Stimulated activated CD8-positive, alpha-beta memory T cell treated with anti-CD3 and anti-CD28 coated beads, Interleukin-2, amount 100 ng/mL, for 1 hour (primary cell): ENCODE data around the gene GPR155.
"Not testable (repeated sequence)": the region's sequence is repeated elsewhere in the genome, so short reads cannot be mapped to it uniquely, and the experiment has no call there.

Experiments
- DNase-seq, 2 donors: peaks; one replicate each; pipeline ENCODE4 v3.0.0-alpha.2; 2020; ENCODE audit warnings: low read depth in 2 of 2

Gene GPR155

GRCh38 chr2:174439950-174440349, 46.9 kb downstream of the GPR155 start:
- DNase-seq = no peak

- no peak for DNase-seq
Observed at GRCh38 chr2:174439323-174439722, 47.5 kb downstream of the GPR155 start.

GRCh38 chr2:174438146-174438886, 48.5 kb downstream of the GPR155 start:
- DNase-seq = no peak

GRCh38 chr2:174436351-174436750, 50.5 kb downstream of the GPR155 start:
- no peak for DNase-seq

- DNase-seq = no peak
Observed at GRCh38 chr2:174431902-174432301, 54.9 kb downstream of the GPR155 start.

- DNase-seq = no peak
Observed at GRCh38 chr2:174430066-174430465, 56.8 kb downstream of the GPR155 start.

- DNase-seq = no peak
Observed at GRCh38 chr2:174428214-174428613, 58.6 kb downstream of the GPR155 start.

GRCh38 chr2:174412256-174412655, 74.6 kb downstream of the GPR155 start:
- DNase-seq = no peak

- DNase-seq = not testable (repeated sequence)
Observed at GRCh38 chr2:174410039-174410438, 76.8 kb downstream of the GPR155 start.

GRCh38 chr2:174403628-174404027, 83.2 kb downstream of the GPR155 start:
- no peak for DNase-seq

GRCh38 chr2:174400853-174401252, 86.0 kb downstream of the GPR155 start:
- no peak for DNase-seq

GRCh38 chr2:174399171-174399570, 87.7 kb downstream of the GPR155 start:
- no peak for DNase-seq

- DNase-seq = no peak
Observed at GRCh38 chr2:174397773-174398172, 89.1 kb downstream of the GPR155 start.

- DNase-seq = no peak
Observed at GRCh38 chr2:174395969-174396630, 90.7 kb downstream of the GPR155 start.

- DNase-seq = peak; percentile 41 to 53
Observed at GRCh38 chr2:174395284-174395968, 91.4 kb downstream of the GPR155 start, which contains the start of gene SCRN3. Gene SCRN3 (plus strand): TSS chr2:174395730. CDS start chr2:174398284, 2,554 bp downstream.

- no peak for DNase-seq
Observed at GRCh38 chr2:174392706-174393105, 94.1 kb downstream of the GPR155 start.

GRCh38 chr2:174390303-174390702, 96.5 kb downstream of the GPR155 start:
- DNase-seq = not testable (repeated sequence)

- no peak for DNase-seq
Observed at GRCh38 chr2:174389542-174389941, 97.3 kb downstream of the GPR155 start.

- not testable (repeated sequence) for DNase-seq
Observed at GRCh38 chr2:174388706-174389105, 98.1 kb downstream of the GPR155 start.

GRCh38 chr2:174385201-174385600, 101.6 kb downstream of the GPR155 start:
- no peak for DNase-seq

- DNase-seq = no peak
Observed at GRCh38 chr2:174383796-174384195, 103.0 kb downstream of the GPR155 start.
